HepG2 (cell line): ENCODE results near the gene ARFGAP3. TPM values are rescaled to one million over a fixed set of nuclear protein-coding genes. Genes with fewer than 3 reads are reported as not detected.

Source experiments
- FUBP1 ChIP-seq: sonication (generic); formaldehyde crosslinking; IDR thresholded peaks from 2 replicates; pipeline ENCODE4 v1.5.1; 2020; ENCODE audit warnings: missing genetic modification reagents, mild to moderate bottlenecking, borderline replicate concordance
- HNF1A ChIP-seq, 2 experiments: sonication (generic) in 1 of 2; formaldehyde crosslinking in 1 of 2; IDR thresholded peaks; 2 replicates each; pipeline versions ENCODE4 v1.4.0 to v1.6.1; 2016 to 2020; ENCODE audit warnings: borderline replicate concordance in 1 of 2, low read depth in 1 of 2, mild to moderate bottlenecking in 1 of 2, missing genetic modification reagents in 1 of 2
- REL ChIP-seq: sonication (generic); formaldehyde crosslinking; conservative IDR thresholded peaks from 2 replicates; pipeline ENCODE4 v1.8.0; 2022; ENCODE audit warnings: mild to moderate bottlenecking, missing genetic modification reagents, moderate library complexity
- SATB2 ChIP-seq: sonication (generic); formaldehyde crosslinking; IDR thresholded peaks from 2 replicates; pipeline ENCODE4 v1.5.0; 2020; ENCODE audit warnings: missing genetic modification reagents
- STAT6 ChIP-seq: sonication (generic); formaldehyde crosslinking; IDR thresholded peaks from 2 replicates; pipeline ENCODE4 v1.4.0; 2020; ENCODE audit warnings: missing genetic modification reagents, mild to moderate bottlenecking, borderline replicate concordance
- TERF1 ChIP-seq: sonication (generic); formaldehyde crosslinking; IDR thresholded peaks from 2 replicates; pipeline ENCODE4 v1.8.0; 2022; ENCODE audit warnings: mild to moderate bottlenecking, missing genetic modification reagents, moderate library complexity
- TOE1 ChIP-seq: sonication (generic); formaldehyde crosslinking; IDR thresholded peaks from 2 replicates; pipeline ENCODE4 v1.4.0; 2020; ENCODE audit warnings: mild to moderate bottlenecking, missing genetic modification reagents
- ZBTB2 ChIP-seq: sonication (generic); formaldehyde crosslinking; IDR thresholded peaks from 2 replicates; pipeline ENCODE4 v1.8.0; 2022; ENCODE audit warnings: low read depth, missing genetic modification reagents
- ZNF205 ChIP-seq: IDR thresholded peaks from 2 replicates; pipeline ENCODE4 v1.6.1; 2018; ENCODE audit warnings: missing biosample characterization, missing genetic modification reagents
- polyA plus RNA-seq, 8 experiments: library from polyadenylated mRNA; depleted of rRNA in 3 of 8; stranded (reverse) in 7 of 8; unstranded in 1 of 8; fragments of >200 nt; fragmentation: Illumina TruSeq in 4 of 8; extraction: Trizol in 4 of 8; gene quantifications; 2 replicates each; pipeline versions ENCODE4 v1.2.1 to v1.2.3, GENCODE V29; 2011 to 2016; ENCODE audit warnings: low read depth in 4 of 8, missing spikeins in 1 of 8, mixed read lengths in 1 of 8; ENCODE audit not compliant: insufficient read depth in 1 of 8
- total RNA-seq, 5 experiments: library from RNA; depleted of rRNA; stranded (reverse); fragments of >200 nt; fragmentation: Illumina TruSeq; extraction: Trizol; gene quantifications; 2 replicates each; pipeline ENCODE4 v1.2.3, GENCODE V29; 2016; ENCODE audit warnings: low read depth in 1 of 5

ARFGAP3 gene
- total and polyA plus RNA-seq, 2 of the 13 experiments (the other 11 are each of a cell fraction or from before 2014, with no cell fraction given): 41.7 to 61.6 TPM

- TF ChIP-seq FUBP1 (CRISPR knock-in tag): no peak
- TF ChIP-seq TOE1 (CRISPR knock-in tag): no peak
- TF ChIP-seq ZBTB2 (CRISPR knock-in tag): no peak
- TF ChIP-seq TERF1 (CRISPR knock-in tag): no peak
- TF ChIP-seq HNF1A (IDR thresholded peaks at IDR 0.05; ENCODE audit: low read depth): peak; percentile 24
- TF ChIP-seq HNF1A (CRISPR knock-in tag; IDR thresholded peaks at IDR 0.05; ENCODE audit: borderline replicate concordance): peak; percentile 79; the same call in 1 of the 2 replicates
- no peak for TF ChIP-seq REL (CRISPR knock-in tag)
- TF ChIP-seq ZNF205: no peak
- TF ChIP-seq STAT6 (CRISPR knock-in tag): peak; percentile 55; the same call in 1 of the 2 replicates
- no peak for TF ChIP-seq SATB2 (CRISPR knock-in tag)
Observed at GRCh38 chr22:42805016-42805997, 51.8 kb downstream of the ARFGAP3 start (continued).
